ENCODE data around the gene LRP5.
"Not testable (repeated sequence)": the region's sequence is repeated elsewhere in the genome, so short reads cannot be mapped to it uniquely, and the experiment has no call there.

LRP5 gene

GRCh38 chr11:68418648-68419047 lies 106.3 kb downstream of the LRP5 start:
- DNase-seq, result no peak

DNA sequence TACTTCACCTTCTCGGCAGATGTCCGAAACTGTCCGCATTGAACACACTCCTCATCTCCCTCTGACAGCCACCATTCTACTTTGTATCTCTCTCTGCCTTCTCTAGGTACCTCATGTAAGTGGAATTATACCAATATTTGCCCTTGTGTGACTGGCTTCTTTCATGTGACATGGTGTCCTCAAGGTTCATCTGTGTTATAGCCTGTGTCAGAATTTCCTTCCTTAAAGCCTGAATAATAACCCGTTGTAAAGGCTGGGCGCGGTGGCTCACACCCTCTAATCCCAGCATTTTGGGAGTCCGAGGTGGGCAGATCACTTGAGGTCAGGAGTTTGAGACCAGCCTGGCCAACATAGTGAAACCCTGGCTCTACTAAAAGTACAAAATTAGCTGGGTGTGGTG lies 107.8 kb downstream of the LRP5 start:
- DNase-seq, result no peak

- no peak for DNase-seq
These were observed 111.1 kb downstream of the LRP5 start for GRCh38 chr11:68423481-68423880.

DNA sequence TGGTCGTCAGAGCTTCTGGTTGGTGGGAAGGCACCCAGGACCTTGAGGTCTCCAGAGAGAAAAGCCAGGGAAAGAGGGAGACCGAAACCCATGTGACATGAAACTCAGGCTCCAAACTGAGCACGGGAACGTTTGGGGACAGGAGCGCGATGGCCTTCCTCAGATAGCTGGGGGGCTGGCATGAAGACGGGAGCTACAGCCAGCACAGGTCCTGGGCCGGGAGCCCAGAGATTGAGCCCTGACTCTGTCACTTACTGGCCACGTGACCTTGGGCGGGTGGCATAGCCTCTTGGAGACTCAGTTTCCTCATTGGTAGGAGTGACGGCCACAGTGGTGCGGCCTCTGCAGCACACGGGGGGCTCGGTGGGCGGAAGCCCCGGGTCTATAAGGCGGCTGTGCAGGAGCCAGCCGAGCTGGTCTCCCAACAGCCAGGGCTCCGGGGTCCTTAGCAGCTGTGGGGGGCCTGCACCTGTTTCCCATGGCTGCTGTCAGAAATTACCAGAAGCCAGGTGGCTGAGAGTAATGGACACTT lies 111.8 kb downstream of the LRP5 start:
- DNase-seq, result no peak

GRCh38 chr11:68424981-68425865 lies 112.8 kb downstream of the LRP5 start:
- DNase-seq, result no peak

DNA sequence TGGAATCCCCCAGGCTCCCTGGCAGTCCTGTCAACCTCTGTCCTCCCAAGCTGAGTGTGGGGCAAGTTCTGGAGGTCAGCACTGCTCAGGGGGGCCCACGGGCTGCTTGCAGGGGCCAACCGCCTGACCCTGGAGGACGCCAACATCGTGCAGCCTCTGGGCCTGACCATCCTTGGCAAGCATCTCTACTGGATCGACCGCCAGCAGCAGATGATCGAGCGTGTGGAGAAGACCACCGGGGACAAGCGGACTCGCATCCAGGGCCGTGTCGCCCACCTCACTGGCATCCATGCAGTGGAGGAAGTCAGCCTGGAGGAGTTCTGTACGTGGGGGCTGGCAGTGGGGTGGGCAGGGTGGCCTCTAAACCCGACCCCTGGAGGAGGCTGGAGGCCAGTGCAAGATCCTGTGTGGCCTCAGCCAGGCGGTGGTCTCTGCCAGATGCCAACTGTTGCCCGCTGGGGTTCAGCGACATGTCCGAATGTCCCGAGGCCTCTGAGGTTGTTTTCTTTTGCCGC lies 113.5 kb downstream of the LRP5 start:
- no peak for DNase-seq

DNA sequence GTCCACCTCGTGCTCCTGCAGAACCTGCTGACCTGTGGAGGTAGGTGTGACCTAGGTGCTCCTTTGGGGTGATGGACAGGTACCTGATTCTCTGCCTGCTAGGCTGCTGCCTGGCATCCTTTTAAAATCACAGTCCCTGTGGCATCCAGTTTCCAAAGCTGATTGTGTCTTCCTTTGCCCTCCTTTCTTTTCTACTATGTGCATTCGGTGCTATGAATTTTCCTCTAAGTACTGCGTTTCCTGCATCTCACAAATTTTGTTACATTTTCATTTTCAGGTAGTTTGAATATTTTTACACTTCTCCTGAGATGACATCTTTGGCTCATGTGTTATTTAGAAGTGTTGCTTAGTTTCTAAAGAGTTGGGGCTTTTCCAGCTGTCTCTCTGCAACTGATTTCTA lies 117.3 kb downstream of the LRP5 start:
- DNase-seq, result no peak

DNA sequence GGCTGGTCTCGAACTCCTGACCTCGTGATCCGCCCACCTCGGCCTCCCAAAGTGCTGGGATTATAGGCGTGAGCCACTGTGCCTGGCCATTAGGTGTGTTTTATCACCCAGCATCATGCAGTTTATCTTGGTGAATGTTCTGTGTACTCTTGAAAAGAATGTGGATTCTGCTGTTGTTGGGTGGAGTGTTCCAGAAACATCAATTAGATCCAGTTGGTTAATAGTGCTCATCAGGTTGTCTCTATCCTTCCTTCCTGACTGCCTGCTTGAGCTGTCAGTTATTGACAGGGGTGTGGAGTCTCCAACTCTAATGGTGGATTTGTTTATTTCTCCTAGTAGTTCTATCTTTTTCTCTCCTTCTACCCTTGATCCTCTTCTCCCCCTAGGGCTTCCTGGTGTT lies 118.0 kb downstream of the LRP5 start:
- DNase-seq, result no peak

GRCh38 chr11:68430801-68431200 lies 118.4 kb downstream of the LRP5 start:
- no peak for DNase-seq

DNA sequence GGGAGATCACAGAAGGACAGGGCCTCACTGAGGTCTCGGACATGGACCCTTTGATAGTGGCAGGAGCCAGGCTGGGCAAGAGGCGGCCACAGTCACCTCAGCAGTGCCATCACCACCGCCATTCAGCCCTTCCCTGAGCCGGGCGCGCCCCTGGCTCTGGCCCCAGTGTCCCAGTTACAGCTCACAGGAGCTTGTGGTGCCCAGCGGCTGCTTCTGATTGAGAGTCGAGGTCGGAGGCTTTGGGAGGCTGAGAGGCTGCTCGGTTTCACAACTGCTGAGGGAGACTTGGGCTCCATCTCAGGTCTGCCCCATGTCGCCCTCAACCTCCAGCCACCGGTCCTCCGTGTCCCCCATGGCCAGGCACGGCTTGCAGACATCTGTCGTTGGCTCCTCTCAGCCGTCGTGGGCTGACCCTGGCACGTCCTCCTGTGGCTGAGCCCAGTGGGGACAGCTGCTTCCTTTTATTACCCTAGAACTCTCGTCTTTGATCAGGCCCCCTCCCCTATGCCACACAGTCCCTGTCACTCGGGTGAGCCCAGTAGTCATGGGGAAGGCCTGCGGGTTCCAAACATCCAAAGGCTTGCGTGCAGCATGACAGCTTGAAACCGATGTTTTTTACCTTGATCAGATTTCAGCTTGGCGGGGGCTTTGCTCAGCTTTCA lies 119.7 kb downstream of the LRP5 start:
- no peak for DNase-seq

- no peak for DNase-seq
These were observed 120.5 kb downstream of the LRP5 start for GRCh38 chr11:68432874-68433273.

GRCh38 chr11:68433541-68433940 lies 121.2 kb downstream of the LRP5 start:
- DNase-seq, result no peak

GRCh38 chr11:68434159-68434558 lies 121.8 kb downstream of the LRP5 start:
- DNase-seq, result not testable (repeated sequence)

DNA sequence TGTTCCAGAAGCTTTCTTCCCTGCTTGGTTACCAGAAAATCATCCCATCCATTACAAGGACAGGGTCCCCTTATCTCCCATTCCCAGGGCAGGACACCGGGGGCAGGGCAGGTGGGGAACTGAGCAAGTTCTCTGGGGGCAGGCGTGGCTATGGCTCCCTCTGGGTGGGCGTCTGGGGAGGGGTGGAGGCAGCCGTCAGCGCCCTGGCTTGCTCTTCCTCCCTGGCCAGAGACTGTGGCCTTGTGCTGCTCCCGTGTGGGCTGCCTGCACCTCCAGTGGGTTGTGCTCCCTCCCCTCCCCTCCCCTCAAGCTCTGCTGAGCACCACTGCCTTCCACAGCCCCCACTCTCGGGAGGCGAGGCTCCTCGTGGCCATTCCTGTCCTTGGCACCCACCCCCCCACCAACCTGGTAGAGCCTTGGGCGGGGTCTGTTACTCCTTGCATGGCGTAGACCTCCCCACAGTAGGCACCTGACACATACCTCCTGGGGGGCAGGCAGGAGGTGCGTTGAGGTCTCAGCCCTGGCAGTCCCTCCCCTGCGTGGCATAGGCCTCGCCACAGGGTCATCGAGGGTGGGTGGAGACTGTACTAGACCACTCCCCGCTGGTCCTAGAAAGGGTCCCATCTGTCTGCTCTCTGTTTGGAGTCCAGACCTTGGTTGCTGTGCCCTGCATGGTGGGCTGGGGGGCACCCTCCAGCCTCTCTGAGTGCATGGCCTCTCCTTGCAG lies 123.9 kb downstream of the LRP5 start:
- no peak for DNase-seq

- no peak for DNase-seq
These were observed 124.9 kb downstream of the LRP5 start for GRCh38 chr11:68436985-68437926.

GRCh38 chr11:68437927-68438657 lies 125.7 kb downstream of the LRP5 start:
- DNase-seq, result no peak

DNA sequence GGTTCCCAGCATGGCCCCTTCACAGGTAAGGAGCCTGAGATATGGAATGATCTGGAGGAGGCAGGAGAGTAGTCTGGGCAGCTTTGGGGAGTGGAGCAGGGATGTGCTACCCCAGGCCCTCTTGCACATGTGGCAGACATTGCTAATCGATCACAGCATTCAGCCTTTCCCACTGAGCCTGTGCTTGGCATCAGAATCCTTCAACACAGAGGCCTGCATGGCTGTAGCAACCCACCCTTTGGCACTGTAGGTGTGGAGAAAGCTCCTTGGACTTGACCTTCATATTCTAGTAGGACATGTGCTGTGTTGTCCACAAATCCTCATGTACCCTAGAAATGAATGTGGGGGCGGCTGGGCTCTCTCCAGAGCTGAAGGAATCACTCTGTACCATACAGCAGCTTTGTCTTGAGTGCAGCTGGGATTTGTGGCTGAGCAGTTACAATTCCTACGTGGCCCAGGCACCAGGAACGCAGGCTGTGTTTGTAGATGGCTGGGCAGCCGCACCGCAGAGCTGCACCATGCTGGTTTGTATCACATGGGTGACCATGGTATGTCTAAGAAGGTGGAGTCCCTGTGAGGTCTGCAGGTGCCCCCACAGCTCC lies 126.4 kb downstream of the LRP5 start:
- DNase-seq, result no peak

DNA sequence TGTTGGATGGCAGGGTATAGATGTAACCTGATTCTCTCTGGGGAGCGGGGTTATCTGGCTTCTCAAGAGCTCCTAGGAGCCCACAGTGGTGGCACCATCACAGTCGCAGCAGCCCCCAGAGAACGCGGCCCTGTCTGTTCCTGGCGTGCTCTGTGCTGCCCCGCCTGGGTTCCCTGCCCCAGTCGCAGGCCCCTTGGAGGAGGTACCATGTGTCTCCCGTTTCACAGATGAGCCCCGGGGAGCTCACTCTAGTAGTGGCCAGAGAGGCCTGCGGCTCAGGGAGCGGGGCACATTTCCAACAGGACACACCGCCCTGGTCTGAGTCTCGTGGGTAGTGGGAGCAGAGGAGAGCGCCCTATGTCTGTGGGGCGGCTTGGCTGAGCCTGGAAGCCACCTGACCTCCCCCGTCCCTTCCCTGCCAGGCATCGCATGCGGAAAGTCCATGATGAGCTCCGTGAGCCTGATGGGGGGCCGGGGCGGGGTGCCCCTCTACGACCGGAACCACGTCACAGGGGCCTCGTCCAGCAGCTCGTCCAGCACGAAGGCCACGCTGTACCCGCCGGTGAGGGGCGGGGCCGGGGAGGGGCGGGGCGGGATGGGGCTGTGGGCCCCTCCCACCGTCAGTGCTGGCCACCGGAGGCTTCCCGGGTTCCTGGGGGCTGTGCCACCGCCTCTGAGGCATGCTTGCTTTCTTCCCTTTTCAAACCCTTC lies 127.1 kb downstream of the LRP5 start:
- no peak for DNase-seq

DNA sequence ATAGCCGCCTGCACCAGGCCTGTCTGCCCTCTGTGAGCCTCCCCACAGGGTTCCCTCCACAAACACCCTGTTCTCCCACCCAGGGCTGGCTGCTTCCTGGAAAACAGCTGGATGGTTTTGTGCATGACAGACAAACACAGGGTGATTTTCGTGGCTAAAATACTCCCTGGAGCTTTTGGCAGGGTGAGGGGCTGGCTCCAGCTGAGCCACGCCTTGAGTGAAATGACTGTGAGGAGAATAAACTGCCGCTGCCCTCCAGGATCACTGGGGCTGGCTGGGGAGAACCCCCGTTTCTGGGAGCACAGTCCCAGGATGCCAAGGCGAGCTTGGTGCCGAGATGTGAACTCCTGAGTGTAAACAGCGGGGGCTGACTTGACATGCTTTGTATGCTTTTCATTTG lies 127.8 kb downstream of the LRP5 start:
- DNase-seq, result no peak

Data from right kidney (tissue), 1 donor.